Measurements from ENCODE around the gene AP5Z1.

AP5Z1 gene

GRCh38 chr7:4775250-4775847 lies at the start of gene AP5Z1:
Gene AP5Z1, plus strand, starts transcription at chr7:4775623. Its CDS starts 93 bp downstream, at chr7:4775716.
- peak within 1 kb of the TSS; percentile 96 for H3K27ac ChIP-seq
- H3K27me3 ChIP-seq, result no peaks in the 10 kb centered on the region
- peak within 1 kb of the TSS; percentile 75 to 99 for H3K4me3 ChIP-seq (ENCODE audit: low read depth in 1 of 2, low read length in 1 of 2)
- no peaks in the 10 kb centered on the region for H3K9me3 ChIP-seq
- no peak for TF ChIP-seq CTCF (IDR thresholded peaks at IDR 0.05)
- H3K4me1 ChIP-seq (ENCODE audit: control insufficient read depth in 1 of 2, insufficient read depth in 1 of 2, low read depth in 1 of 2, low read length in 1 of 2), result peaks cover 23 to 26% of the 10 kb centered on the region in 2 experiments
- peaks cover 7% of the 10 kb centered on the region for H3K36me3 ChIP-seq

- TF ChIP-seq CTCF (IDR thresholded peaks at IDR 0.05), result no peak
- Histone ChIP-seq H3K9me3 (no peaks in the 10 kb centered on the region), H3K4me1 (ENCODE audit: control insufficient read depth in 1 of 2, insufficient read depth in 1 of 2, low read depth in 1 of 2, low read length in 1 of 2) (peaks cover 26 to 32% of the 10 kb centered on the region in 2 experiments), H3K4me3 (ENCODE audit: low read depth in 1 of 2, low read length in 1 of 2) (peak overlapping the region; percentile 70 to 74), H3K36me3 (no peaks in the 10 kb centered on the region), H3K27me3 (no peaks in the 10 kb centered on the region), H3K27ac (peak overlapping the region; percentile 92)
Observed at GRCh38 chr7:4725850-4726450, 49.5 kb upstream of the AP5Z1 start.

GRCh38 chr7:4726566-4726965 lies 48.9 kb upstream of the AP5Z1 start:
- Histone ChIP-seq H3K9me3 (no peaks in the 10 kb centered on the region), H3K4me1 (ENCODE audit: control insufficient read depth in 1 of 2, insufficient read depth in 1 of 2, low read depth in 1 of 2, low read length in 1 of 2) (peaks cover 26 to 32% of the 10 kb centered on the region in 2 experiments), H3K27ac (peak overlapping the region; percentile 92), H3K36me3 (no peaks in the 10 kb centered on the region), H3K4me3 (ENCODE audit: low read depth in 1 of 2, low read length in 1 of 2) (peak overlapping the region; percentile 70 to 74), H3K27me3 (no peaks in the 10 kb centered on the region)
- TF ChIP-seq CTCF (IDR thresholded peaks at IDR 0.05), result no peak

GRCh38 chr7:4727914-4728705 lies 47.3 kb upstream of the AP5Z1 start:
- TF ChIP-seq CTCF (IDR thresholded peaks at IDR 0.05), result no peak
- peaks cover 26 to 32% of the 10 kb centered on the region in 2 experiments for H3K4me1 ChIP-seq (ENCODE audit: control insufficient read depth in 1 of 2, insufficient read depth in 1 of 2, low read depth in 1 of 2, low read length in 1 of 2)
- H3K27ac ChIP-seq, result peak overlapping the region; percentile 92
- no peaks in the 10 kb centered on the region for H3K36me3 ChIP-seq
- no peaks in the 10 kb centered on the region for H3K27me3 ChIP-seq
- H3K4me3 ChIP-seq (ENCODE audit: low read depth in 1 of 2, low read length in 1 of 2), result no peak overlapping the region
- no peaks in the 10 kb centered on the region for H3K9me3 ChIP-seq

- H3K36me3 ChIP-seq, result no peaks in the 10 kb centered on the region
- peaks cover 30 to 31% of the 10 kb centered on the region in 2 experiments for H3K4me1 ChIP-seq (ENCODE audit: control insufficient read depth in 1 of 2, insufficient read depth in 1 of 2, low read depth in 1 of 2, low read length in 1 of 2)
- no peak overlapping the region for H3K4me3 ChIP-seq (ENCODE audit: low read depth in 1 of 2, low read length in 1 of 2)
- TF ChIP-seq CTCF (IDR thresholded peaks at IDR 0.05), result no peak
- H3K27me3 ChIP-seq, result no peaks in the 10 kb centered on the region
- H3K9me3 ChIP-seq, result no peaks in the 10 kb centered on the region
- H3K27ac ChIP-seq, result no peak overlapping the region
Observed at GRCh38 chr7:4729266-4729665, 46.2 kb upstream of the AP5Z1 start.

Data from neutrophil (primary cell).